ENCODE measurements around the gene NRIP1. TPM values are rescaled to one million over a fixed set of nuclear protein-coding genes. Genes with fewer than 3 reads are reported as not detected.

The NRIP1 gene
- total RNA-seq, 1 experiment from 2014 or later, result 29.6 TPM

DNA sequence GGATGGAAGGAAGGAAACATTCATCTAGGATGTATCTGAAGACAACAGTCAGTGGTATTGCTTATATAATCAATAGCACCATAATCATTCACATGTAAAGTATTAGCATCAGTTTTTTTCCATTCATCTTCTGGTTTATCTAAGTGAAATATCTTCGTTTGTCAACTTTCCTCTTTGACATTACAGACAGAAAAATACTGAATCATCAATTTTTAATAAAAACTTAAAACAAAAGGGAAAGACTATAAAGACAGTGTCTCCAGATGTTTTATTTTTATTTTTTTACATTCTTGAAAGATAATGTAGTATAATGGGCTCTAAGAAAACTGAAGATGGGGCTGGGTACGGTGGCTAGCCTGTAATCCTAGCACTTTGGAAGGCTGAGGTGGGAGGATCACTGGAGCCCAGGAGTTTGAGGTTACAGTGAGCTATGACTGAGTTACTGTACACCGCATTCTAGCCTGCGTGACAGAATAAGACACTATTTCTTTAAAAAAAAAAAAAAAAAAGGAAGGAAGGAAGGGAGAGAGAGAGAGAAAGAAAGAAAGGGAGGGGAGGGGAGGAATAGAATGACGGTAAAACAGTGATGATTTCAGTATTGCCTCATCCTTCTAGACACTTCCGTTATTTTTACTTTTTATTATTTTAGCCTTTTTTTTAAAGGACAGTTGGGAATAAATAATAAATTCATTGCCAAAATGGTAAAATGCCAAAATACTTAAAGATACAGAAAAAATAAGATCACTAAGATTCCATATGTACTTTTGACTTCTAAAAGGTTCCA lies 89.5 kb downstream of the NRIP1 start:
- ChIA-PET RAD21 (ENCODE audit: low non-redundant PET in 1 of 2, low total read pairs in 2 of 2, uncharacterized antibody in 2 of 2, unreplicated experiment in 2 of 2) (no interaction called here), POLR2A (no interaction called here), CTCF (no interaction called here)

DNA sequence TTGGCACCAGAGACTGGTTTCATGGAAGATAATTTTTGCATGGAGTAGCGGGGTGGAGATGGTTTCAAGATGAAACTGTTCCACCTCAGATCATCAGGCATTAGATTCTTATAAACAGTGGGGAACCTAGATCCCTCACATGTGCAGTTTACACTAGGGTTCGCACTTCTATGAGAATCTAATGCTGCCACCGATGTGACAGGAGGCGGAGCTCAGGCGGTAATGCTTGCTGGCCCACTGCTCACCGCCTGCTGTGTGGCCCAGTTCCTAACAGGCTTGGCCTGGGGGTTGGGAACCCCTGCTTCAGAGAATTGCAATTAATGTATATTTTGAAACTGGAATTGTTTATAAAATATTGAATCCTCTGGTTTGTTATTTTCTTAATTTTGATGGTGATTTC lies 92.1 kb downstream of the NRIP1 start:
- H3K4me3 ChIP-seq (replicated peaks in 1 of 2; ENCODE audit: low read depth in 1 of 2, low read length in 2 of 2), result no peak overlapping the region
- no peaks in the 10 kb centered on the region for H3K9me3 ChIP-seq (ENCODE audit: control insufficient read depth in 1 of 2, insufficient read depth in 1 of 2, low read depth in 1 of 2, low read length in 2 of 2)
- CTCF ChIA-PET, result no interaction called here
- RAD21 ChIA-PET (ENCODE audit: low non-redundant PET in 1 of 2, low total read pairs in 2 of 2, uncharacterized antibody in 2 of 2, unreplicated experiment in 2 of 2), result no interaction called here
- no peak overlapping the region for H3K9ac ChIP-seq (ENCODE audit: low read length)
- no peak for TF ChIP-seq YY1 (IDR thresholded peaks at IDR 0.05; ENCODE audit: extremely low read depth, insufficient replicate concordance, low read depth, low read length)
- TF ChIP-seq, protein P1, sequence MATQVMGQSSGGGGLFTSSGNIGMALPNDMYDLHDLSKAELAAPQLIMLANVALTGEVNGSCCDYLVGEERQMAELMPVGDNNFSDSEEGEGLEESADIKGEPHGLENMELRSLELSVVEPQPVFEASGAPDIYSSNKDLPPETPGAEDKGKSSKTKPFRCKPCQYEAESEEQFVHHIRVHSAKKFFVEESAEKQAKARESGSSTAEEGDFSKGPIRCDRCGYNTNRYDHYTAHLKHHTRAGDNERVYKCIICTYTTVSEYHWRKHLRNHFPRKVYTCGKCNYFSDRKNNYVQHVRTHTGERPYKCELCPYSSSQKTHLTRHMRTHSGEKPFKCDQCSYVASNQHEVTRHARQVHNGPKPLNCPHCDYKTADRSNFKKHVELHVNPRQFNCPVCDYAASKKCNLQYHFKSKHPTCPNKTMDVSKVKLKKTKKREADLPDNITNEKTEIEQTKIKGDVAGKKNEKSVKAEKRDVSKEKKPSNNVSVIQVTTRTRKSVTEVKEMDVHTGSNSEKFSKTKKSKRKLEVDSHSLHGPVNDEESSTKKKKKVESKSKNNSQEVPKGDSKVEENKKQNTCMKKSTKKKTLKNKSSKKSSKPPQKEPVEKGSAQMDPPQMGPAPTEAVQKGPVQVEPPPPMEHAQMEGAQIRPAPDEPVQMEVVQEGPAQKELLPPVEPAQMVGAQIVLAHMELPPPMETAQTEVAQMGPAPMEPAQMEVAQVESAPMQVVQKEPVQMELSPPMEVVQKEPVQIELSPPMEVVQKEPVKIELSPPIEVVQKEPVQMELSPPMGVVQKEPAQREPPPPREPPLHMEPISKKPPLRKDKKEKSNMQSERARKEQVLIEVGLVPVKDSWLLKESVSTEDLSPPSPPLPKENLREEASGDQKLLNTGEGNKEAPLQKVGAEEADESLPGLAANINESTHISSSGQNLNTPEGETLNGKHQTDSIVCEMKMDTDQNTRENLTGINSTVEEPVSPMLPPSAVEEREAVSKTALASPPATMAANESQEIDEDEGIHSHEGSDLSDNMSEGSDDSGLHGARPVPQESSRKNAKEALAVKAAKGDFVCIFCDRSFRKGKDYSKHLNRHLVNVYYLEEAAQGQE (IDR thresholded peaks at IDR 0.05; ENCODE audit: low read depth), result no peak
- TF ChIP-seq ZNF274 (IDR thresholded peaks at IDR 0.05; ENCODE audit: low read depth, low read length), result no peak
- no peak for TF ChIP-seq TCF7L2 (IDR thresholded peaks at IDR 0.05; ENCODE audit: borderline replicate concordance, extremely low read depth, insufficient read depth, insufficient read length)
- no peak for TF ChIP-seq CEBPB (IDR thresholded peaks at IDR 0.05; ENCODE audit: low read depth)
- TF ChIP-seq, protein P2, sequence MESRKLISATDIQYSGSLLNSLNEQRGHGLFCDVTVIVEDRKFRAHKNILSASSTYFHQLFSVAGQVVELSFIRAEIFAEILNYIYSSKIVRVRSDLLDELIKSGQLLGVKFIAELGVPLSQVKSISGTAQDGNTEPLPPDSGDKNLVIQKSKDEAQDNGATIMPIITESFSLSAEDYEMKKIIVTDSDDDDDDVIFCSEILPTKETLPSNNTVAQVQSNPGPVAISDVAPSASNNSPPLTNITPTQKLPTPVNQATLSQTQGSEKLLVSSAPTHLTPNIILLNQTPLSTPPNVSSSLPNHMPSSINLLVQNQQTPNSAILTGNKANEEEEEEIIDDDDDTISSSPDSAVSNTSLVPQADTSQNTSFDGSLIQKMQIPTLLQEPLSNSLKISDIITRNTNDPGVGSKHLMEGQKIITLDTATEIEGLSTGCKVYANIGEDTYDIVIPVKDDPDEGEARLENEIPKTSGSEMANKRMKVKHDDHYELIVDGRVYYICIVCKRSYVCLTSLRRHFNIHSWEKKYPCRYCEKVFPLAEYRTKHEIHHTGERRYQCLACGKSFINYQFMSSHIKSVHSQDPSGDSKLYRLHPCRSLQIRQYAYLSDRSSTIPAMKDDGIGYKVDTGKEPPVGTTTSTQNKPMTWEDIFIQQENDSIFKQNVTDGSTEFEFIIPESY (IDR thresholded peaks at IDR 0.05; ENCODE audit: extremely low read depth, insufficient replicate concordance, low read length), result no peak
- TF ChIP-seq, protein P3, sequence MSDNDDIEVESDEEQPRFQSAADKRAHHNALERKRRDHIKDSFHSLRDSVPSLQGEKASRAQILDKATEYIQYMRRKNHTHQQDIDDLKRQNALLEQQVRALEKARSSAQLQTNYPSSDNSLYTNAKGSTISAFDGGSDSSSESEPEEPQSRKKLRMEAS (IDR thresholded peaks at IDR 0.05), result no peak
- TF ChIP-seq SP1 (IDR thresholded peaks at IDR 0.05; ENCODE audit: low read depth), result no peak
- no peak for TF ChIP-seq ZFX (IDR thresholded peaks at IDR 0.05)
- no peak for TF ChIP-seq SRF (IDR thresholded peaks at IDR 0.05; ENCODE audit: low read depth)
- TF ChIP-seq JUND (IDR thresholded peaks at IDR 0.05), result no peak
- H3K27me3 ChIP-seq (ENCODE audit: insufficient read depth, low read length), result no peaks in the 10 kb centered on the region
- H3K27ac ChIP-seq (ENCODE audit: low read depth, low read length), result no peak overlapping the region
- no peak for ATAC-seq
- POLR2A ChIA-PET, result no interaction called here
- no peak for DNase-seq (ENCODE audit: low read depth, low spot score)
- H3K4me1 ChIP-seq (ENCODE audit: control insufficient read depth in 1 of 2, insufficient read depth in 2 of 2, low read length in 2 of 2), result no peaks in the 10 kb centered on the region
- BruUV-seq (replicated peaks), result no TSS peak
- no peak overlapping the region for H2AFZ ChIP-seq (ENCODE audit: low read depth, low read length, poor library complexity, severe bottlenecking)
- H3K79me2 ChIP-seq (ENCODE audit: insufficient read depth, low read length), result peaks cover 28% of the 10 kb centered on the region
- no peaks in the 10 kb centered on the region for H3K9me2 ChIP-seq (ENCODE audit: insufficient read depth)
- no peaks in the 10 kb centered on the region for H4K20me1 ChIP-seq (ENCODE audit: insufficient read depth)
- H3K4me2 ChIP-seq (ENCODE audit: low read length), result no peak overlapping the region
- peaks cover 0 to under 1% of the 10 kb centered on the region in 2 experiments; a peak in 1 of 4 replicates for H3K36me3 ChIP-seq (ENCODE audit: control insufficient read depth in 1 of 2, insufficient read depth in 2 of 2, low read length in 2 of 2)
- intact Hi-C loops (cut with micrococcal nuclease), result no loop called here

More for the DNA sequence above, 89.5 kb downstream of the NRIP1 start:
- no peaks in the 10 kb centered on the region for H4K20me1 ChIP-seq (ENCODE audit: insufficient read depth)
- H3K9me3 ChIP-seq (ENCODE audit: control insufficient read depth in 1 of 2, insufficient read depth in 1 of 2, low read depth in 1 of 2, low read length in 2 of 2), result no peaks in the 10 kb centered on the region
- no peaks in the 10 kb centered on the region for H3K36me3 ChIP-seq (ENCODE audit: control insufficient read depth in 1 of 2, insufficient read depth in 2 of 2, low read length in 2 of 2)
- H3K4me1 ChIP-seq (ENCODE audit: control insufficient read depth in 1 of 2, insufficient read depth in 2 of 2, low read length in 2 of 2), result no peaks in the 10 kb centered on the region
- H3K27ac ChIP-seq (ENCODE audit: low read depth, low read length), result no peak overlapping the region
- DNase-seq (ENCODE audit: low read depth, low spot score) (no peak), ATAC-seq (no peak)
- TF ChIP-seq SRF (IDR thresholded peaks at IDR 0.05; ENCODE audit: low read depth) (no peak), CEBPB (IDR thresholded peaks at IDR 0.05; ENCODE audit: low read depth) (no peak), TCF7L2 (IDR thresholded peaks at IDR 0.05; ENCODE audit: borderline replicate concordance, extremely low read depth, insufficient read depth, insufficient read length) (no peak), ZNF274 (IDR thresholded peaks at IDR 0.05; ENCODE audit: low read depth, low read length) (no peak)
- no peak overlapping the region for H3K4me3 ChIP-seq (replicated peaks in 1 of 2; ENCODE audit: low read depth in 1 of 2, low read length in 2 of 2)
- H2AFZ ChIP-seq (ENCODE audit: low read depth, low read length, poor library complexity, severe bottlenecking), result no peak overlapping the region
- H3K9ac ChIP-seq (ENCODE audit: low read length), result no peak overlapping the region
- H3K79me2 ChIP-seq (ENCODE audit: insufficient read depth, low read length), result peaks cover 38% of the 10 kb centered on the region
- H3K27me3 ChIP-seq (ENCODE audit: insufficient read depth, low read length), result no peaks in the 10 kb centered on the region
- intact Hi-C loops (cut with micrococcal nuclease), result no loop called here
- BruUV-seq (replicated peaks), result no TSS peak
- no peaks in the 10 kb centered on the region for H3K9me2 ChIP-seq (ENCODE audit: insufficient read depth)
- H3K4me2 ChIP-seq (ENCODE audit: low read length), result no peak overlapping the region

Measured in HCT116 (cell line).